Measurements from ENCODE around the gene ICAM2.

Gene ICAM2

GRCh38 chr17:63967953-63968352 lies 52.5 kb downstream of the ICAM2 start:
- TF ChIP-seq CTCF (IDR thresholded peaks at IDR 0.05), result no peak
- no peak overlapping the region for H3K27ac ChIP-seq

- TF ChIP-seq ZFX (IDR thresholded peaks at IDR 0.05; ENCODE audit: borderline replicate concordance), result no peak
- TF ChIP-seq CTCF (IDR thresholded peaks at IDR 0.05), result no peak
- no peak overlapping the region for H3K27ac ChIP-seq
Observed at GRCh38 chr17:63966646-63967264, 53.7 kb downstream of the ICAM2 start.

GRCh38 chr17:63963123-63963522 lies 57.3 kb downstream of the ICAM2 start:
- no peak overlapping the region for H3K27ac ChIP-seq
- no peak for TF ChIP-seq CTCF (IDR thresholded peaks at IDR 0.05)
- TF ChIP-seq ZFX (IDR thresholded peaks at IDR 0.05; ENCODE audit: borderline replicate concordance), result no peak

GRCh38 chr17:63962298-63962744 lies 58.1 kb downstream of the ICAM2 start:
- TF ChIP-seq CTCF (IDR thresholded peaks at IDR 0.05) (no peak), ZFX (IDR thresholded peaks at IDR 0.05; ENCODE audit: borderline replicate concordance) (no peak)
- no peak overlapping the region for H3K27ac ChIP-seq

- no peak overlapping the region for H3K27ac ChIP-seq
- TF ChIP-seq ZFX (IDR thresholded peaks at IDR 0.05; ENCODE audit: borderline replicate concordance) (no peak), CTCF (IDR thresholded peaks at IDR 0.05) (no peak)
Observed at GRCh38 chr17:63961355-63962212, 58.8 kb downstream of the ICAM2 start.

- TF ChIP-seq ZFX (IDR thresholded peaks at IDR 0.05; ENCODE audit: borderline replicate concordance) (no peak), CTCF (IDR thresholded peaks at IDR 0.05) (no peak)
- no peak overlapping the region for H3K27ac ChIP-seq
Observed at GRCh38 chr17:63960430-63960829, 60.0 kb downstream of the ICAM2 start.

GRCh38 chr17:63960006-63960405 lies 60.4 kb downstream of the ICAM2 start:
- no peak for TF ChIP-seq CTCF (IDR thresholded peaks at IDR 0.05)
- no peak for TF ChIP-seq ZFX (IDR thresholded peaks at IDR 0.05; ENCODE audit: borderline replicate concordance)
- H3K27ac ChIP-seq, result no peak overlapping the region

All from 22Rv1 (cell line).